Fibroblast of mammary gland (primary cell): Measurements from ENCODE around the gene PIK3AP1.
"Not testable (repeated sequence)": the region's sequence is repeated elsewhere in the genome, so short reads cannot be mapped to it uniquely, and the experiment has no call there.

Source experiments
- DNase-seq: peaks from one replicate; pipeline ENCODE4 v3.0.0-alpha.2; 2010; ENCODE audit warnings: low read depth
- H3K4me3 ChIP-seq: 2 replicates; pipeline ENCODE4 v1.5.1; 2011; ENCODE audit warnings: low read depth, mild to moderate bottlenecking, low read length, moderate library complexity; ENCODE audit not compliant: control insufficient read depth
- TF ChIP-seq, protein P1 (sequence below): conservative IDR thresholded peaks from 2 replicates; pipeline ENCODE4 v1.5.1; 2011; ENCODE audit warnings: low read depth, low read length, inconsistent platforms; ENCODE audit not compliant: control insufficient read depth, insufficient read depth

The PIK3AP1 gene

GRCh38 chr10:96705134-96705533, 15.2 kb downstream of the PIK3AP1 start:
- no peak overlapping the region for H3K4me3 ChIP-seq
- TF ChIP-seq, protein P1, sequence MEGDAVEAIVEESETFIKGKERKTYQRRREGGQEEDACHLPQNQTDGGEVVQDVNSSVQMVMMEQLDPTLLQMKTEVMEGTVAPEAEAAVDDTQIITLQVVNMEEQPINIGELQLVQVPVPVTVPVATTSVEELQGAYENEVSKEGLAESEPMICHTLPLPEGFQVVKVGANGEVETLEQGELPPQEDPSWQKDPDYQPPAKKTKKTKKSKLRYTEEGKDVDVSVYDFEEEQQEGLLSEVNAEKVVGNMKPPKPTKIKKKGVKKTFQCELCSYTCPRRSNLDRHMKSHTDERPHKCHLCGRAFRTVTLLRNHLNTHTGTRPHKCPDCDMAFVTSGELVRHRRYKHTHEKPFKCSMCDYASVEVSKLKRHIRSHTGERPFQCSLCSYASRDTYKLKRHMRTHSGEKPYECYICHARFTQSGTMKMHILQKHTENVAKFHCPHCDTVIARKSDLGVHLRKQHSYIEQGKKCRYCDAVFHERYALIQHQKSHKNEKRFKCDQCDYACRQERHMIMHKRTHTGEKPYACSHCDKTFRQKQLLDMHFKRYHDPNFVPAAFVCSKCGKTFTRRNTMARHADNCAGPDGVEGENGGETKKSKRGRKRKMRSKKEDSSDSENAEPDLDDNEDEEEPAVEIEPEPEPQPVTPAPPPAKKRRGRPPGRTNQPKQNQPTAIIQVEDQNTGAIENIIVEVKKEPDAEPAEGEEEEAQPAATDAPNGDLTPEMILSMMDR: no peak
- no peak for DNase-seq

- TF ChIP-seq, protein P1: no peak
- H3K4me3 ChIP-seq: no peak overlapping the region
- DNase-seq: no peak
These were observed 15.8 kb downstream of the PIK3AP1 start for GRCh38 chr10:96704563-96704962.

DNA sequence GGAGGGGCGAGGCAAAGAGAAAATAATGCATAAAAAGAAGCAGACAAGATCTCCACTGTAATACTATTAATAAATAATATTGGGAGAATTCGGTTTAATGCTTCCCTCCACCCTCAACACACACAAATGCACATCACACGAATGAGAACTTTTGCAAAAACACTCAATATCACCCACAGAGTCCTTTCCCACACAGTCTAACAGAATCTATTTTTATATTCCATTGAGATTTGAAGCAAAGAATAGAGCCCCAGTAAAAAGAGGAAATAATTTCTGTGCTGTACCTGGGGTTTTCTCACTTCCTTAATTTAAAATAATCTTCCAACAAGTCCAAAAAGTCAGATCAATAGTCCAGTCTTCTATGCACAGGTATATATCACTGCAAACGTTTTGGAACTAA, 17.0 kb downstream of the PIK3AP1 start:
- no peak for DNase-seq
- no peak overlapping the region for H3K4me3 ChIP-seq
- TF ChIP-seq, protein P1: no peak

DNA sequence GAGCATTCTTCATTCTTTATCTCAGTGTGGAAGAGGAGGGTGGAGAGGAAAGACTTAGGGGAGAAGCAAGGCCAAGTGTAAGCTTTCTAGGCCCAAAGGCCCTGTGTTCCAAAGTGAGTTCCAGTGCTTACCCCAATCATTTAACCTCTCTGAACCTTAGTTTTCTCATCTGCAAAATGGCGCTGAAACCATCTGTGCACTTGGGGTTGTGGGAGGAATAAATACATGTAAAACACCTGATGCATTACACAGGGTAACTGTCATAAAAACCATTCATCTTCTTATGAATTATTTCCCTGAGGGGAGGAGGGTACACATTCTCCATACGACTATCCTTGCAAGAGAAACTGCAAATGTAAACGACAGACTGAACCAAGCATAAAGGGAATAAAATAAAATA, 19.0 kb downstream of the PIK3AP1 start:
- DNase-seq: no peak
- no peak overlapping the region for H3K4me3 ChIP-seq
- TF ChIP-seq, protein P1: no peak

GRCh38 chr10:96700374-96701099, 19.8 kb downstream of the PIK3AP1 start:
- DNase-seq: no peak
- H3K4me3 ChIP-seq: no peak overlapping the region
- TF ChIP-seq, protein P1: no peak

DNA sequence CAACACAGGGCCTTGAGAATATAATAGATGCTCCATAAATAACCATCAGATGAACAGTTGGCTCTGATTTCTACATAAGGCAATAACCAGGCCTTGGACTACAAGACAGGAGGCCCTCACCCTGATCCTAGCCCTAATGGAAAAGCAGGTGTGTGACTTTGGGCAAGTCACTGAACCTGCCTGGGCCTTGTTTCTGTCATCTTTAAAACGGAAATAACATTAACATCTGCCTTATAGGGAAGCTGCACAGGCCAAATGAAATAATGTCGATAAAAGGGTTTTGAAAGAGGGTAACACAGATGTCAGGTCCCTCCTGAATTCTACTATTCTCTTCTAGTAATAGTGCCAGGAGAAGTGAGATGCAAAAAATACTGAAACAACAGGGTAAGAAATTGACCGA, 20.7 kb downstream of the PIK3AP1 start:
- TF ChIP-seq, protein P1: no peak
- no peak for DNase-seq
- H3K4me3 ChIP-seq: no peak overlapping the region

GRCh38 chr10:96698305-96698704, 22.0 kb downstream of the PIK3AP1 start:
- not testable (repeated sequence) for DNase-seq, H3K4me3 ChIP-seq
